ENCODE results near the gene MSL3B. TPM values are rescaled to one million over a fixed set of nuclear protein-coding genes. Genes with fewer than 3 reads are reported as not detected.

The MSL3B gene

DNA sequence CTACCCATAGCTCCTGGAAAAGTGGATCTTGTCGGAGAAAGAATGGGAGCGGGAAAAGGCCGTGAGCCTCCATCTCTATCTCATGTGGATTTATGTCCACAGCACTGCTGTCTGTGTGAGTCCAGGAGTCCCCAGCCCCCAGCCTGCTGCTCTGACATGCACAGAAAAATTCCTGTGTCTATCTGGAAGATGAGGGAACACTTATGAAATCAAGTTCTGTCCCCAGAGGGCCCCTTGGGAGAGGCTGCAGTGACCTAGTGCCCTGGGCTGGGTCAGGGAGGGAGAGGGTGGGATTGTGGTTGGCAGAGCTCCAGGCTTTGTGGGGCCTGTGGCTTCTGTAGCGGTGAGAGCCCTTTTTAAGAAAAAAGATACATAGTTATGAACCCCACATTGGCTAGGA is 51.4 kb downstream of the MSL3B start:
- no peak overlapping the region for H3K27ac ChIP-seq
- TF ChIP-seq, protein P1, sequence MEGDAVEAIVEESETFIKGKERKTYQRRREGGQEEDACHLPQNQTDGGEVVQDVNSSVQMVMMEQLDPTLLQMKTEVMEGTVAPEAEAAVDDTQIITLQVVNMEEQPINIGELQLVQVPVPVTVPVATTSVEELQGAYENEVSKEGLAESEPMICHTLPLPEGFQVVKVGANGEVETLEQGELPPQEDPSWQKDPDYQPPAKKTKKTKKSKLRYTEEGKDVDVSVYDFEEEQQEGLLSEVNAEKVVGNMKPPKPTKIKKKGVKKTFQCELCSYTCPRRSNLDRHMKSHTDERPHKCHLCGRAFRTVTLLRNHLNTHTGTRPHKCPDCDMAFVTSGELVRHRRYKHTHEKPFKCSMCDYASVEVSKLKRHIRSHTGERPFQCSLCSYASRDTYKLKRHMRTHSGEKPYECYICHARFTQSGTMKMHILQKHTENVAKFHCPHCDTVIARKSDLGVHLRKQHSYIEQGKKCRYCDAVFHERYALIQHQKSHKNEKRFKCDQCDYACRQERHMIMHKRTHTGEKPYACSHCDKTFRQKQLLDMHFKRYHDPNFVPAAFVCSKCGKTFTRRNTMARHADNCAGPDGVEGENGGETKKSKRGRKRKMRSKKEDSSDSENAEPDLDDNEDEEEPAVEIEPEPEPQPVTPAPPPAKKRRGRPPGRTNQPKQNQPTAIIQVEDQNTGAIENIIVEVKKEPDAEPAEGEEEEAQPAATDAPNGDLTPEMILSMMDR (IDR thresholded peaks at IDR 0.05): no peak

DNA sequence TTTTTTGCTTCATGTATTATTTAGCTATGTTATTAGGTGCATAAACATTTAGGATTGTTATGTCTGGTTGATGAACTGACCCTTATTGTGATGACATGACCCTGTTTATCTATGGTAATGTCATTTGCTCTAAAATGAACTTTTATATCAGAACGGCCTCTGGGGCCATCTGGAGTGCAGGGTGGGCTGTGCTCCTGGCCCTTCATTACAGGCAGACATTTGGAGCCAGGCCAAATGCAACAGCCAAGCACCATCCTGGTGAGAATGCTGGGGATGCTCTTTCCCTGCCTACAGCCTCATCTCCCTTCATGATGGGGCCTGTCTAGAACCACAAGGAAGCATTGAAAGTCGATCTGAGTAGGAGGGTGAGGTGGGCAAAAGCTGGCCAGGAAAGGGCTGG is 51.9 kb downstream of the MSL3B start:
- ATAC-seq: no peak
- intact Hi-C loops (cut with DNase I): no loop called here
- Histone ChIP-seq H3K27me3 (ENCODE audit: insufficient read depth in 3 of 3, low read length in 2 of 3) (peaks cover 0 to 4% (median 0%) of the 10 kb centered on the region in 3 donors), H3K36me3 (ENCODE audit: insufficient read depth in 1 of 2, low read depth in 1 of 2) (no peaks in the 10 kb centered on the region), H3K9me3 (no peaks in the 10 kb centered on the region), H3K4me3 (no peak overlapping the region), H3K27ac (no peak overlapping the region), H3K4me1 (no peaks in the 10 kb centered on the region)
- WGBS, 3 donors: 32 to 50% (median 44%) methylated on average over 2 of the region's 2 CpGs
- DNase-seq: no peak
- TF ChIP-seq, protein P1 (IDR thresholded peaks at IDR 0.05): no peak

More for the DNA sequence above, 51.4 kb downstream of the MSL3B start:
- Histone ChIP-seq H3K36me3 (ENCODE audit: insufficient read depth in 1 of 2, low read depth in 1 of 2) (no peaks in the 10 kb centered on the region), H3K9me3 (no peaks in the 10 kb centered on the region), H3K4me1 (no peaks in the 10 kb centered on the region), H3K4me3 (no peak overlapping the region), H3K27me3 (ENCODE audit: insufficient read depth in 3 of 3, low read length in 2 of 3) (peaks cover 0 to 4% (median 0%) of the 10 kb centered on the region in 3 donors)
- WGBS, 3 donors: 77 to 84% (median 81%) methylated on average over 4 of the region's 4 CpGs
- DNase-seq: no peak
- intact Hi-C loops (cut with DNase I): no loop called here
- ATAC-seq: no peak

DNA sequence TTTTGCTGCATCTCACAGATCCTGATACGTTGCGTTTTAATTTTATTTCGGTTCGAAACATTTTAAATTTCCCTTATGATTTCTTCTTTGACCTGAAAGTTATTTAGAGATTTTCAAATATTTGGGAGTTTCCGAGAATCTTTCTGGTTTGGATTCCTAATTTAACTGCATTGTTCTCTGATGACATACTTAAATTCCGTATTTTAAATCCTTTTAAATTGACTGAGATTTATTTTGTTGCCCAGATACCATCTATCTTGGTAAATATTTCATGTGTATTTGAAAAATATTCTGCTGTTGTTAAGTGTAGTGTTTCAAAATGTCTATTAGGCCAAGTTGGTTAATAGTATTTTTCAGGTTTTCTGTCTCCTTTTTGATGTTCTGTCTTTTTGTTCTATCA is 52.3 kb downstream of the MSL3B start:
- TF ChIP-seq, protein P1 (IDR thresholded peaks at IDR 0.05): no peak
- H3K36me3 ChIP-seq (ENCODE audit: insufficient read depth in 1 of 2, low read depth in 1 of 2): no peaks in the 10 kb centered on the region
- intact Hi-C loops (cut with DNase I): no loop called here
- no peak overlapping the region for H3K27ac ChIP-seq
- H3K9me3 ChIP-seq: no peaks in the 10 kb centered on the region
- no peak overlapping the region for H3K4me3 ChIP-seq
- 35 to 58% (median 55%) methylated on average over 6 of the region's 6 CpGs for WGBS, 3 donors
- no peaks in the 10 kb centered on the region for H3K4me1 ChIP-seq
- DNase-seq (no peak), ATAC-seq (no peak)
- peaks cover 0 to 4% (median 0%) of the 10 kb centered on the region in 3 donors for H3K27me3 ChIP-seq (ENCODE audit: insufficient read depth in 3 of 3, low read length in 2 of 3)

Other genes with a start within 250 kb of the MSL3B start
- not detected for gene UGT1A10, start 231.9 kb downstream of the MSL3B start, total RNA-seq
- under 1 TPM in 1 of 3 donors, not detected in 2; 0.03 TPM for gene UGT1A10, start 231.9 kb downstream of the MSL3B start, polyA plus RNA-seq
- not detected for gene UGT1A9, start 196.5 kb downstream of the MSL3B start, total RNA-seq
- gene UGT1A9, start 196.5 kb downstream of the MSL3B start, polyA plus RNA-seq: not detected
- gene UGT1A7, start 186.5 kb downstream of the MSL3B start, total RNA-seq: not detected
- not detected for gene UGT1A7, start 186.5 kb downstream of the MSL3B start, polyA plus RNA-seq
- not detected for gene UGT1A6, start 175.5 kb downstream of the MSL3B start, total RNA-seq
- gene UGT1A6, start 175.5 kb downstream of the MSL3B start, polyA plus RNA-seq: not detected
- gene UGT1A5, start 155.5 kb downstream of the MSL3B start, total RNA-seq: not detected
- not detected for gene UGT1A5, start 155.5 kb downstream of the MSL3B start, polyA plus RNA-seq
- gene UGT1A4, start 149.7 kb downstream of the MSL3B start, total RNA-seq: not detected
- not detected for gene UGT1A4, start 149.7 kb downstream of the MSL3B start, polyA plus RNA-seq
- not detected for gene UGT1A3, start 139.3 kb downstream of the MSL3B start, total RNA-seq
- gene UGT1A3, start 139.3 kb downstream of the MSL3B start, polyA plus RNA-seq: not detected
- not detected for gene UGT1A1, start 108.1 kb downstream of the MSL3B start, total RNA-seq
- under 1 TPM in 1 of 3 donors, not detected in 2; 0.06 TPM for gene UGT1A1, start 108.1 kb downstream of the MSL3B start, polyA plus RNA-seq
- gene MROH2A, start 90.1 kb downstream of the MSL3B start, total RNA-seq: not detected
- gene MROH2A, start 90.1 kb downstream of the MSL3B start, polyA plus RNA-seq: not detected
- not detected for gene HJURP, start 13.9 kb downstream of the MSL3B start, total RNA-seq
- under 1 TPM; 0.08 to 0.25 (median 0.10) TPM for gene HJURP, start 13.9 kb downstream of the MSL3B start, polyA plus RNA-seq
- not detected for gene TRPM8, start 49.0 kb upstream of the MSL3B start, total RNA-seq
- not detected for gene TRPM8, start 49.0 kb upstream of the MSL3B start, polyA plus RNA-seq
- not detected for gene SPP2, start 182.3 kb upstream of the MSL3B start, total RNA-seq
- gene SPP2, start 182.3 kb upstream of the MSL3B start, polyA plus RNA-seq: not detected

All from psoas muscle (tissue), 8 donors.